Superior temporal gyrus (tissue), 1 donor: ENCODE data around the gene MAN1B1.

Experiments used
- DNase-seq: peaks from one replicate; pipeline ENCODE4 v3.0.0-alpha.2; 2016; ENCODE audit errors: extremely low spot score

The MAN1B1 gene

DNA sequence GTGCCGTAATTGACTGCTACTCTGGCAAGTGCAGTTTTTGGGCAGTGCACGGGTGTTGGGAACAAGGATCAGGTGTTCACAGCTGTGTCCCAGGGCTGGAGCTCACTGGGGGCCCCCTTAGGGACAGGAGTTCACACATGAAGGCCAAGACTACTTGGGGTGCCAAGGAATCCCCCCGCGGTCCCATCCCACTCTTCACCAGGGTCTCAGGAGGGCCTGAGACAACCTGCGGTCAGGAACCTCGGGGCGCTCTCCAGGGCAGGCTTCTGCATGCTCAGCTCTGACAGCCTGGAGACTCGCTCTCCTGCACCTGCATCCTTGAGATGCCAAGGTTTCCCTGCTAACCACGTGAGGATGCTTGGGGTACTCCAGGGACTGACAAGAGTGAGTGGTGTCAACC, 2.3 kb upstream of the MAN1B1 start:
- DNase-seq = no peak

DNA sequence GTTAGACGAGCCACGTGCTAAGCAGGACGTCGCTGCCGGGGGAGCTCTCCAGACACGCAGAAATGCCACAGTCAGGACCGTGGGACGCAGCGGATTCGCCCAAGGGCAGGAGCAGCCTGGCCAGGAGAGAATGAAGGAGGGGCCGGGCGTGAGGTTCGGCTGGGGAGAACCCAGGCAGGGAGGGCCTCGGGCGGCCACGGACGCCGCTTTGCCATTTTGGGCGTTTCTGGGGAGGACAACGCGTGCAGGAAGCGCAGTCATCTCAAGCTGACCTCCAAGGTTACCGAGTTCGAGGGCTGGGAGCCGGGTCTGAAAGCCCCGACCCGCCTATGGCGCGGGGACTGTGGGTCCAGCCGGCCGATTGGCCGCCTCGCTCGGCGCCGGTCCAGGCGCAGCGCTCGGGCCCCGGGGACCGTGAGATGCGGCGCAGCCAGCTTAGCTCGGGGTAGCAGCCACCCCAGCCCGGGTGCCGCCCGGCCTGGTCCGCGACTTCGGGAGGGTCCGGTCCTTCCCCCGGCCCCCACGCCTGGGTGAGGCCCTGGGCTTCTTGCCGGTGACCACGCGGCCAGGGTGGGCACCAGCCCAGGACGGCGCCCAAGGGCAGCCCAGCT, 760 bp upstream of the MAN1B1 start:
- DNase-seq = no peak

DNA sequence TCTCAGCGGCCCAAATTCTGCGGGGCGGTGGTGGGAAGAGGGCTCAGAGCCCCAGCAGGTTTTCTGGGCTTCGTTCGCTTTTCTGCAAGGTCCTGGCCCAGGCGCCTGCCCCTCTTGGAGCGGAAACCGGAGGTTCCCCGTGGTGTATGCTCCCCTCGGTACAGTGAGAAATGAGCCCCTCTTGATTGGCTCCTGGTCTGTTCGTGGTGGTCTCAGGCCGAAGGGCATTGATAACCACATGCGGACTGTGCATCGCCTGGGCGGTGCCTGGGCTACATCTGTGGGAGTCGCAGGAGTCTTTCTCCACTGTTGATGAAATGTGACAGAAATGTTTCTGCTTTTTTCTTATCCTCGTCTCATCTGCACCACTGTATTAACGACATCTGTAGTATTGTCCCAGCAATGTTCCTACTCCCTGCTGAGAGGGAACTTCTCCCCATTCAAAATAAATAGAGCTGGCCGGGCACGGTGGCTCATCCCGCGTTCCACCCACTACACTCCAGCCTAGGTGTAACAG, 682 bp downstream of the MAN1B1 start:
- no peak for DNase-seq

DNA sequence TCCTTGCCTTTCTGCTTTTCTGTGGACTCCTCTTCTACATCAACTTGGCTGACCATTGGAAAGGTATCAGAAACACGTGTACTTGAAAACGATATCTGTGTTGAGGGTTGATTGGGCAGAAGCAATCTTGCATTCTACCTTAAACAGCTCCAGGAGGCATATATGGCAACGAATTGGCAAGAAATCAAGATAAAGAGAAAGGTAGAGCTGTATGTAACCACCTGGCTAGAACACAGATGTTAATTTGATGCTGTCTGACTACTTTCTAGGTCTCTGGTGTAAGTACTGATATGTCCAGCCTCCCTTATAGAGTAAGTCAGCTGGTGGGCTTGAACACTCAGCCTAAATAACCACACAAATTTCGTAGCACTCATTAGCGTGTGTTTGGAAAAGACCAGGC, 1.3 kb downstream of the MAN1B1 start:
- no peak for DNase-seq

DNA sequence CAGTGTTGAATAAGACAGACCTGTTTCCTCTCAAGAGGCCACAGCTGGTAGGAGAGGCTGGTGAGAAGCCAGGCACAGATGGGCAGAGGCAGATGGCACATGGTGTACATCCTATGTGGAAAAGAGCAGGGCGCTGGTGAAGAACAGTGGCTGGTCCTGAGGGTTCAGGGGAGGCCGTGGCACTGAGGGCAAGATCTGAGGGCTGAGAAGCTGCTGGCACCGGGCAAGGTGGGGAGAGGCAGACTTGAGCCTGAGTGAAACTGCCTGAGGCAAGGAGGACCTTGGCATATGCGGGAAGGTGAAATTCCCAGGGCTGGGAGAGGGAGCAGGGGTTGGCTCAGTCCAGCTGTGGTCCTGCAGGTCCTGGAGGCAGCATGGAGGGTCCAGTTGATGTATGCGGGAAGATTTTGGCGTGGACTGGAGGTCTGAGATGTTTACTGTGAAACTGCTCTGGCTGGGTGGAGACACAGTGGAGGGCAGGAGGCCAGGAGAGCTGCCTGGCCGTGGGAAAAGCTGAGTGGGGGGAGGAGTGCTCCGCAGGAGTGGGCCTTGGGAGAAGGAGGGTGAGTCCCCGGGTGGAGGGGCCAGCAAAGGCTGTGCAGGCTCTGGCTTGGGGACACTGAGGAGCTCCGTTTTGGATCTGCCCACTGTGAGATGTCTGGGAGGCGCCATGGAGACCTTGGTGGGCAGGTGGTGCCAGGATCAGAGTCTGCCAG, 2.6 kb downstream of the MAN1B1 start:
- no peak for DNase-seq

DNA sequence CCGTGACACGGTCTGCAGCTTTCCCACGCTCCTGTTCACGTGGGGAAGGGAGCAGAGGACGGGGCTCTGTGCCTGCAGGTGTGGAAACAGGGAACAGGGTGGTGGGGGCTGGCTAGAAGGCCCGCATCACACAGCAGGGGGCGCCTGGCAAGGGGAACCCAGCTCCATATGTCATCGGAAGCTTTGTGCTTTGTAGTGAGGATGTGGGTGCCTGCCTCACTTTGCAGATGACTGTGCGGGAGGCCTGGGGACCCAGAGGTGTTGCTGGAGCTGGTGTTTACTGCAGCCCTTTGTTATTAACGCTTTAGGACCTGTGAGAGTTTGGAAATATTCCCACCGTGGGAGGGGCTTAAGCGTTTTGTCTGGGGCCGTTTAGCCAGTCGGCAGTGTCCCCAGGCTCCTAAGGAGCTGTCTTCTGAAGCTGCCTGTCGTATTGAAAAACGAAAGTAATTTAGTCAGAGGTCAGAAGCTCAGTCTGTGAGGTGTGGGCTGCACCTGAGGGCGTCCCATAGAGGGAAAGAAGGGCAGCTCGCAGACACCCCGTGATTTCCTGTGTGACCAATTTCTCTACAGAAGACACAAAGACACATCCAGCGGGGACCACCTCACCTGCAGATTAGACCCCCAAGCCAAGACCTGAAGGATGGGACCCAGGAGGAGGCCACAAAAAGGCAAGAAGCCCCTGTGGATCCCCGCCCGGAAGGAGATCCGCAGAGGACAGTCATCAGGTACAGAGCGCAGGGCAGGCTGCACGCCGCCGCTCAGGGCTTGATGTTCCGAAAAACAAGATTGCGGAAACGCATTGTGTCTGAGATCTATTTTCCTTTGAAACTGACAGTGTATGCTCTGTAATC, 9.1 kb downstream of the MAN1B1 start:
- DNase-seq = no peak

DNA sequence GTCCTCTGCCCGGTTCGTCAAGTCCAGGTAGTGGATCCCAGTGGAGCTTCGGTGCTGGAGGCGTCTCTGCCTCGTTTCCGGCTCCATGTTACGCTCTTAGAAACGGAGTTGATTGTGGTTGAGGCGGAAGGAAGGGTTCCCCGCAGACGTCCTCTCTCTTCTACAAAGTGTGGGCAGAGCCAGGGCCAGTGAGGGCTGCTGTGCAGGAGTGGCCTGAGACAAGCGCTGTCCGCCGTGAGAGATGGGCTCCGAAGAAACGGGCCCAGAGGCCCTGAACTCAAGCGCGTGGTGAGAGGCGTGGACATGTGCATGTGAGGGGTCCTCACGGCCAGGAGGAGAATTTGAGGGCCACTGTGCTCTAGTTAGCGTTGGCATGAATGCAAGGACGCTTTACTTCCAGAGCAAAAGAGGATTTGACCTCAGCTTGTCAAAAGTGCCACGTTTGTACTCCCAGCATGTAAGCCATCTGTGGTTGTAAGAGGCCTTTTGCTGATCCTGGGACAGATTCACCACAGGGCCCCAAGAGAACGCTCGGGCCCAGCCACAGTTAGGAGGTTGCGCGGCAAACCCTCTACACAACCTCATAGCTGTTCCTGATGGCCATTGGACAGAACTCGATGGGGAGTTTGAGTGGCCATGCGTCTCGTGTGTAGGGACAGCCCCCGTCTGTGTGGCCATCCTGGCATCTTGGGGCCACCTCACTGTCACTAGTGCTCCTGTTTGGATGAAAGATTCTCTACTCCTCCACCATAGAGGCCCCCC, 10.2 kb downstream of the MAN1B1 start:
- no peak for DNase-seq

DNA sequence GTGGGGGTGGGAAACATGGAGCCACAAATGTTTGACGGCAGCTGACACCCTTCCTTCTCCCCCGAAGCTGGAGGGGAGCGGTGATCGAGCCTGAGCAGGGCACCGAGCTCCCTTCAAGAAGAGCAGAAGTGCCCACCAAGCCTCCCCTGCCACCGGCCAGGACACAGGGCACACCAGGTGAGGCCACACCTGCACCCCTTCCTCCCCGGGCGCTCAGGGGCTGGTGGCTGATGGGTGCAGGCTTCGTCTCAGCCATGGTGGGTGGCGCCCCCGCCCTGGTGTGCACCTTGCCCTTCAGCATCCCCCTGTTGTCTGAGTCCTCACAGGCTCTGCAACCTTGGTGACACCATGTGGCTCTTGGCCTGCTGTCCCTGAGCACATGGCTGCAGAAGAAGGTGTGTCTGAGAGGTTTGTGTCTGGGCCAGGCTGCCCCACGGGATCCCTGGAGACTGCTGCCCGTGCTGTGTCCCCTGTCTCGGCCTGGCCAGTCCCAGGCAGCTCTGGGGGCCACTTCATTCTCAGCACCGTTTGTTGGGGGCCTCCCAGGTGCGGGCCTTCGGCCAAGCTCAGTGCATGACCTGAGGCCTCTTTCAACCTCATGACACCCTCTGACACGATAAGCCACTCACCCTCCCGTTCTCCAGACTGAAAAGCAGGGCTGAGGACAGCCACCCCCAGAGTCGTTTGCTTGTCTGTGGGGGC, 11.1 kb downstream of the MAN1B1 start:
- no peak for DNase-seq

DNA sequence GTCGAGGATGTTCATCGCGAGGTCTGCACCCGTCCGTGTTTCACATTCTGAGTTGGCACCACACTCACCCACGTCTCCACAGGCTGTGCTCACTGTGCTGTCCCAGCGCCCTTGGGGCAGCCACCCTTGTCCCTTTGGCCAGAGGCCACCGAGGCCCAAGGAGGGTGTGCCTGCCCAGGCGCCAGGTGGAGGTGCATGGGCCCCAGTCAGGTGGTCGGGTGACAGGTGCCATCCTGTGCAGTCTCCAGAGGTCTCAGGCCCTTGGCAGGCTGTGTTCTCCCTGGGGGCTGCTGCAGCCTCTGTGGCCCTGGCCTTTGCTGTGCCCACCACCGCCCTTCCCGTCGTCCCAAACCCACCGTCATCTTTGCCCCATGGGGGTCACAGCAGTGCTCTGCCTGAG, 12.4 kb downstream of the MAN1B1 start:
- no peak for DNase-seq

DNA sequence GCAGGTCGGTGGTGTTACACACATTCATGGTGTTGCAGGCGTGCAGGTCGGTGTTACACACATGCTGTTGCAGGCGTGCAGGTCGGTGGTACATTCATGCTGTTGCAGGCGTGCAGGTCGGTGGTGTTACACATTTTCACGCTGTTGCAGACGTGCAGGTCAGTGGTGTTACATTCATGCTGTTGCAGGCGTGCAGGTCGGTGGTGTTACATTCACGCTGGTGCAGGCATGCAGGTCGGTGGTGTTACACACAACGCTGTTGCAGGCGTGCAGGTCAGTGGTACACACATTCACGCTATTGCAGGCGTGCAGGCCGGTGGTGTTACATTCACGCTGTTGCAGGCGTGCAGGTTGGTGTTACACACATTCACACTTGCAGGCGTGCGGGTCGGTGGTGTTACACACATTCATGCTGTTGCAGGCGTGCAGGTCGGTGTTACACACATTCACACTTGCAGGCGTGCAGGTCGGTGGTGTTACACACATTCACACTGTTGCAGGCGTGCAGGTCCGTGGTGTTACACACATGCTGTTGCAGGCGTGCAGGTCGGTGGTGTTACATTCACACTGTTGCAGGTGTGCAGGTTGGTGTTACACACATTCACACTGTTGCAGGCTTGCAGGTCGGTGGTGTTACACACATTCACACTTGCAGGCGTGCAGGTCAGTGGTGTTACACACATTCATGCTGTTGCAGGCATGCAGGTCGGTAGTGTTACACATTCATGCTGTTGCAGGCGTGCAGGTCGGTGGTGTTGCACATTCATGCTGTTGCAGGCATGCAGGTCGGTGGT, 16.6 kb downstream of the MAN1B1 start:
- DNase-seq = no peak

DNA sequence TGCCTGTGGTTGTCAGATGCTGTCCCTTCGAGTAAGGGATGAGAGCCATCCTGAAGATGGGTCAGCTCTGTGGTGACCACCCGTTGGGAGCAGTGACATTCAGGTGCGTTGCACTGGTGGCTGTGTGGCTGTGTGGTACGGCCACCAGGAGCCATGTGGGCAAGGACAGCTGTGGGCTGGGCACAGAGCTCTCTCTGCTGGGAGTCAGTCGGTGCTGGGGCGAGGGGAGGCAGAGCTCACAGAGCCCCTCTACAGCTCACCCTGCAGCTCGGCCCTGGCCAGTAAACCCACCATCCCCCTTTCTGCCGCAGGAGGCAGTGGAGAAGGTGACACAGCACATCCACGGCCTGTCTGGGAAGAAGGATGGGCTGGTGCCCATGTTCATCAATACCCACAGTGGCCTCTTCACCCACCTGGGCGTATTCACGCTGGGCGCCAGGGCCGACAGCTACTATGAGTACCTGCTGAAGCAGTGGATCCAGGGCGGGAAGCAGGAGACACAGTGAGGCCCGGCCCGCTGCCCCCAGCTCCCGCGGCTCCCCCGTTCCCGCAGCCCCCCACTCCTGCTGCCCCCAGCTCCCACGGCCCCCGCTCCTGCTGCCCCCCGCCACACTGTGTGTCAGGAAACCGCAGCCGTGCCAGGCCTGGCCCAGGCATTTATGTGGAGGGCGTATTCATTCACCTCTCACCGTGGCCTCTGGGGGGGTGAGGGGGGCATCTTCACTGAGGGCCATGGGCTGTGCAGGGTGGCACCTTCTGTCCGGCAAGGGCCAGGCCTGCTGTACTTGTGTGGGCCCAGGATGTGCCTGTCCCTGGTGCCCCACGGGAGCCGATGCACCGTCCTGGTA, 19.3 kb downstream of the MAN1B1 start:
- no peak for DNase-seq

DNA sequence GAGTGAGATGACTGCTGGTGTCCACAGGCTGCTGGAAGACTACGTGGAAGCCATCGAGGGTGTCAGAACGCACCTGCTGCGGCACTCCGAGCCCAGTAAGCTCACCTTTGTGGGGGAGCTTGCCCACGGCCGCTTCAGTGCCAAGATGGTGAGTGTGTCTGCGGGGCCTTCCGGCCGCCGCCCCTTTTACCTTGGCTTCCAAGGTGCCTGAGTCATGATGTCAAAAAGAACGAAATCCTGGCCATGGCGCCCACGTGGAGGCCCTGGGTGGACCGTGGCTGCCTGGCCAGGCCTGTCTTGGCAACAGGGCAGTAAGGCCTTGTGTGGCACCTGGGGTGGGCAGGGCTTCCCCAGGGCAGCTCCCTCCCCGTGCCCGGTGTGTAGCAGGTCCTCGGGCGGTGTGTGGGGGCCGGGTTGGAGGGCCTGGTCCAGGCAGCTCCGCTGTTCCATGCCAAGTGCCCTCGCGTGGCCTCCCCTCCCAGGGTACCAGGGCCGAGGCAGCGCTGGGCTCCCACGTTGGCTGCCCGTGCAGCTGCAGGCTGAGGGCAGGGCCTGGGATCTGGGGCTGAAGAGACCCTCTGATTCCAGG, 20.0 kb downstream of the MAN1B1 start:
- DNase-seq = no peak

DNA sequence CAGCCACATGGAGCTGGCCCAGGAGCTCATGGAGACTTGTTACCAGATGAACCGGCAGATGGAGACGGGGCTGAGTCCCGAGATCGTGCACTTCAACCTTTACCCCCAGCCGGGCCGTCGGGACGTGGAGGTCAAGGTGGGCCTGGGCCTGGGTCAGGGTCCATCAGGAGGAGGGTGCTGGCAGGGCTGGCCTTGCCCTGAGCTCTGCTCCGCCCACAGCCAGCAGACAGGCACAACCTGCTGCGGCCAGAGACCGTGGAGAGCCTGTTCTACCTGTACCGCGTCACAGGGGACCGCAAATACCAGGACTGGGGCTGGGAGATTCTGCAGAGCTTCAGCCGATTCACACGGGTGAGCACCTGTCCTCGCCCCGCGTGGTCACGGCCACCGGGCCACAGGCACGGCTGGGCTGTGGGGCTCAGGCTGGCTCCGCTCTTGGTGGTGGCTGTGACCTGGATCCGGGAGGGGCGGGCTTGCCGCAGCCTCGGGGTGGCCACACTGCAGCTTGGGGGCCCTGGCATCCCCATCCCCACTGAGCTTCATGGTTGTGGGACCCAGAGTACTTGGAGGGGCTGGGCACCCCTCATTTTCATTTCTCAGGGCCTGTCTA, 20.6 kb downstream of the MAN1B1 start:
- DNase-seq = no peak

DNA sequence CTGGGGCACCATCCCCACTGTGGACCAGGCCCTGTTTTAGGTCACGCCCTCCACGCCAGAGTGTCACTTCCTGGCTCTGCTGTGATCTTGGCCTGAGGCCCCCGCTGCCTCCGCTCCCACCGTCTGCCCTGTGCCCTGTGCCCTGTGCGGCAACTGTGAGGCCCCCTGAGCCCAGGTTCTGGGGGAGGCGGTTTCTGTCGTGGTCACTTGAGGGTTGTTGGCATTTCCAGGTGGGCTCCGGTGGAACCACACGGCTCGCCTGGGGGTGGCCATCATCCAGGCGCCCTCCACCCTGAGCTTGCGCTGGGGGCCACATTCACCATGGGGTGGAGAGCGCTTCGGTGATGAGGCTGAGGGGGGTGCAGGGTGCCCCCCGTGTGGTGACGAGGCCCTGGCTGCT, 21.2 kb downstream of the MAN1B1 start:
- DNase-seq = no peak

DNA sequence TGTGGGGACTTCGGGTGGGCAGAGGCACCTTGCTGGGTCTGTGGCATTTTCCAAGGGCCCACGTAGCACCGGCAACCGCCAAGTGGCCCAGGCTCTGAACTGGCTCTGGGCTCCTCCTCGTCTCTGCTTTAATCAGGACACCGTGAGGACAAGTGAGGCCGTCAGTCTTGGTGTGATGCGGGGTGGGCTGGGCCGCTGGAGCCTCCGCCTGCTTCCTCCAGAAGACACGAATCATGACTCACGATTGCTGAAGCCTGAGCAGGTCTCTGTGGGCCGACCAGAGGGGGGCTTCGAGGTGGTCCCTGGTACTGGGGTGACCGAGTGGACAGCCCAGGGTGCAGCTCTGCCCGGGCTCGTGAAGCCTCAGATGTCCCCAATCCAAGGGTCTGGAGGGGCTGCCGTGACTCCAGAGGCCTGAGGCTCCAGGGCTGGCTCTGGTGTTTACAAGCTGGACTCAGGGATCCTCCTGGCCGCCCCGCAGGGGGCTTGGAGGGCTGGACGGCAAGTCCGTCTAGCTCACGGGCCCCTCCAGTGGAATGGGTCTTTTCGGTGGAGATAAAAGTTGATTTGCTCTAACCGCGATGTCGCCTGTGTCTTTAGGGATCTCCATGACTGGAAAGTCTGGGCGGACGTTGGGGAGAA, 21.9 kb downstream of the MAN1B1 start:
- DNase-seq = no peak

DNA sequence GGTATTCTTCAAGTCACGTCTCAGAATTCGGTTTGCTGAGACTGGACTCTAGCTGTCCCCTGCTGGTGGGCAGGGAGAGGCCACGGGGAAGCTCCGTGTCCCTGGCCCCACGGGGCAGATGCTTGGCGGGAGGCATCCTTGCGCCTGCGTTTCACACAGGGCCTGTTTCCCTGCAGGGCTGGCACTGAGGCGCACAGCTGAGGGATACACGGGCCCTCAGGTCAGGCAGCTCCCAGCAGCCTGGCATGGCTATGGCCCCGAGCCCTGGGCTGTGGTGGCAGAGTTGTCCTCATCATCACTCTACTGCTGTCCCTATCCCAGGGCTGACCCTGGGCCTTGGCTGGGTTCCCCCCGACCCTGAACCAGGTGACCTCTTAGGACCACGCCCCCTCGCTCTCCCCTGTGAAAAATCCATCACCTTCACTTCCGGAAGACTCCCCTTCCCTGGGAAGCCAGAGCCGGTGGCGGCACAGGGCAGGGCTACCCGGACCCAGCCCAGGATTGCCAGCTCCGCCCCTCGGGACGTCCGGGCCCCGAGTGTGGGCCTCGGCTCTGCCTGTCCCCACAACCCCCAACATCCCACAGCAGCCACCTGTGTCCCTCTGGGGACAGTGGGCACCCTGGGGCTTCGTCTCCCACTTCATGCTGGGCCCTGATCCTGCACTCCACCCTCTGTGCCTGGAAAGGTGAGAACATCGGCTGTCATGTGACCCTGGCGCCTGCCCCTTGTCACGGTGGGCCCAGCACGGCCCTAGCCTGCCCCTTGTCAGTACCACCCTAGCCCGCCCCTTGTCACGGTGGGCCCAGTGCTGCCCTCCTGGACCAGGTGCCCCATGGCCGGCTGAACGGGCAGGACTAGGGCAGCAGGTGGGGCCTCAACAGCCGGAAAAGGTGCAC, 22.7 kb downstream of the MAN1B1 start:
- no peak for DNase-seq
